Panc1 (cell line): ENCODE data around the gene UBL4A. TPM values are rescaled to one million over a fixed set of nuclear protein-coding genes. Genes with fewer than 3 reads are reported as not detected.

Source experiments
- ATAC-seq: fragments of 200-7000 bp; cut with Tn5 transposase; 2 replicates; pipeline ENCODE4 v1.9.1; 2020; ENCODE audit warnings: mild to moderate bottlenecking, moderate library complexity
- BruUV-seq: library from RNA; stranded (reverse); fragments of 400-500 nt; replicated peaks from 2 replicates; lab custom pipeline; 2021; lab: Mats Ljungman, UMichigan
- CTCF ChIA-PET: fragments of 300-600 bp; sonication (Branson Sonifier 250); formaldehyde crosslinking; loops from one replicate; lab custom pipeline; 2022; ENCODE audit warnings: antibody characterized with exemption; lab: Charles Lee
- POLR2A ChIA-PET: fragments of 300-600 bp; sonication (Branson Sonifier 250); formaldehyde crosslinking; loops from one replicate; lab custom pipeline; 2022; ENCODE audit warnings: antibody characterized with exemption; lab: Charles Lee
- DNase-seq: peaks from one replicate; pipeline ENCODE4 v3.0.0-alpha.2; 2010; ENCODE audit warnings: low read depth, low spot score
- H3K27ac ChIP-seq: 2 replicates; pipeline ENCODE4 v1.5.1; 2011; ENCODE audit warnings: mild to moderate bottlenecking, low read length, inconsistent platforms
- H3K27me3 ChIP-seq: fragments of 200-500 bp; sonication (Bioruptor generic); 2 replicates; pipeline ENCODE4 v1.6.0; 2014; ENCODE audit warnings: low read length, inconsistent platforms; ENCODE audit not compliant: control insufficient read depth, insufficient read depth
- H3K36me3 ChIP-seq: fragments of 200-500 bp; sonication (Bioruptor generic); 2 replicates; pipeline ENCODE4 v1.5.1; 2014; ENCODE audit warnings: inconsistent platforms, mild to moderate bottlenecking, low read length, moderate library complexity; ENCODE audit not compliant: control insufficient read depth, insufficient read depth
- H3K4me1 ChIP-seq: 2 replicates; pipeline ENCODE4 v1.5.1; 2011; ENCODE audit warnings: inconsistent platforms, mild to moderate bottlenecking, low read length, moderate library complexity; ENCODE audit not compliant: control insufficient read depth, insufficient read depth
- H3K4me3 ChIP-seq, 2 experiments: 2 replicates each; pipeline ENCODE4 v1.5.1; 2011 to 2012; ENCODE audit warnings: low read depth in 2 of 2, low read length in 2 of 2, mild to moderate bottlenecking in 2 of 2, inconsistent platforms in 1 of 2, moderate library complexity in 1 of 2
- H3K9me3 ChIP-seq: fragments of 200-500 bp; sonication (Bioruptor generic); 2 replicates; pipeline ENCODE4 v1.5.1; 2014; ENCODE audit warnings: low read depth, mild to moderate bottlenecking, inconsistent platforms, low read length, moderate library complexity; ENCODE audit not compliant: control insufficient read depth, insufficient read depth
- CTCF ChIP-seq: fragments of 450-650 bp; IDR thresholded peaks from 2 replicates; pipeline ENCODE4 v1.5.1; 2017; ENCODE audit warnings: mild to moderate bottlenecking
- POLR2AphosphoS5 ChIP-seq: IDR thresholded peaks from 2 replicates; pipeline ENCODE4 v1.6.1; 2012; ENCODE audit warnings: mild to moderate bottlenecking, low read depth, low read length, moderate library complexity
- REST ChIP-seq, 2 experiments: IDR thresholded peaks; 2 replicates each; pipeline ENCODE4 v1.6.1; 2011 to 2012; ENCODE audit warnings: low read depth in 2 of 2, control low read depth in 1 of 2, low read length in 1 of 2, mild to moderate bottlenecking in 1 of 2, moderate library complexity in 1 of 2; ENCODE audit not compliant: insufficient read depth in 1 of 2
- SIN3A ChIP-seq: IDR thresholded peaks from 2 replicates; pipeline ENCODE4 v1.6.1; 2012; ENCODE audit warnings: low read depth, mild to moderate bottlenecking, low read length, moderate library complexity, borderline replicate concordance; ENCODE audit not compliant: insufficient read depth
- TCF7L2 ChIP-seq: IDR thresholded peaks from 2 replicates; pipeline ENCODE4 v1.6.1; 2011; ENCODE audit warnings: mild to moderate bottlenecking, low read depth, low read length, inconsistent platforms
- in situ Hi-C: cut with HindIII; loops from 2 replicates; pipeline ENCODE4 v1.10.0; 2016; ENCODE audit warnings: low sequenced_read_pairs, low pct_unique_long_range_greater_than_20kb
- intact Hi-C: fragments of 100-400 bp; cut with micrococcal nuclease; formaldehyde crosslinking; loops from one replicate; pipeline ENCODE4 v1.10.0; 2022; ENCODE audit not compliant: unreplicated experiment
- total RNA-seq: library from RNA; stranded (reverse); gene quantifications from one replicate; pipeline ENCODE4 v1.2.1, GENCODE V29; 2021; ENCODE audit not compliant: unreplicated experiment

UBL4A gene
- total RNA-seq, 1 experiment from 2014 or later: 65.4 TPM

- in situ Hi-C loops (no loop called here), intact Hi-C loops (no loop called here)
- no peak for TF ChIP-seq CTCF
- no peak for TF ChIP-seq REST (IDR thresholded peaks at IDR 0.05; ENCODE audit: insufficient read depth in 1 of 2, low read depth in 2 of 2, low read length in 1 of 2)
- TF ChIP-seq SIN3A: no peak
- no peak for TF ChIP-seq TCF7L2
- TF ChIP-seq POLR2AphosphoS5: no peak
- DNase-seq: no peak
- peak overlapping the region; percentile 72 to 86 for H3K4me3 ChIP-seq
- no peaks in the 10 kb centered on the region for H3K9me3 ChIP-seq
- no TSS peak for BruUV-seq
- ChIA-PET POLR2A (interaction anchor here (0.7 kb wide), 1 partner anchor 84 kb away, joined by 3 read pairs; no protein-coding TSS in a partner anchor), CTCF (no interaction called here)
- H3K27me3 ChIP-seq: no peaks in the 10 kb centered on the region
- ATAC-seq: peak; percentile 7
- H3K36me3 ChIP-seq: no peaks in the 10 kb centered on the region
- peaks cover 12% of the 10 kb centered on the region for H3K4me1 ChIP-seq
- peak overlapping the region; percentile 89 for H3K27ac ChIP-seq
These were observed 28.9 kb upstream of the UBL4A start for GRCh38 chrX:154515090-154515965.

GRCh38 chrX:154513716-154514115 is 27.3 kb upstream of the UBL4A start:
- no TSS peak for BruUV-seq
- no peak overlapping the region for H3K27ac ChIP-seq
- TF ChIP-seq CTCF: no peak
- TF ChIP-seq SIN3A: no peak
- TF ChIP-seq REST (IDR thresholded peaks at IDR 0.05; ENCODE audit: insufficient read depth in 1 of 2, low read depth in 2 of 2, low read length in 1 of 2): no peak
- no peak for TF ChIP-seq POLR2AphosphoS5
- TF ChIP-seq TCF7L2: no peak
- H3K9me3 ChIP-seq: no peaks in the 10 kb centered on the region
- DNase-seq (no peak), ATAC-seq (no peak)
- in situ Hi-C loops: no loop called here
- intact Hi-C loops: no loop called here
- H3K27me3 ChIP-seq: no peaks in the 10 kb centered on the region
- H3K36me3 ChIP-seq: no peaks in the 10 kb centered on the region
- H3K4me3 ChIP-seq: no peak overlapping the region
- peaks cover 12% of the 10 kb centered on the region for H3K4me1 ChIP-seq
- POLR2A ChIA-PET: no interaction called here
- CTCF ChIA-PET: no interaction called here
